Measurements from ENCODE around the gene CCND3. TPM values are rescaled to one million over a fixed set of nuclear protein-coding genes. Genes with fewer than 3 reads are reported as not detected.

CCND3 gene
- 14.6 TPM for polyA plus RNA-seq (2013, experiment 1 of 4)
- 11.2 TPM for polyA plus RNA-seq (2013, experiment 2 of 4)
- 11.7 TPM for polyA plus RNA-seq (2013, experiment 3 of 4)
- polyA plus RNA-seq (2013, experiment 4 of 4): 11.9 TPM

GRCh38 chr6:41941280-41942066 is at the start of gene CCND3:
TSS of gene CCND3 (minus strand) at chr6:41941808. CDS start at chr6:41941649, 159 bp downstream.
- no peak within 1 kb of the TSS for H3K27ac ChIP-seq (ENCODE audit: insufficient read depth, low read depth, low read length, poor library complexity, severe bottlenecking)
- peak within 1 kb of the TSS; percentile 70 for H3K4me3 ChIP-seq (ENCODE audit: insufficient read depth, low read depth, low read length)
- no peaks in the 10 kb centered on the region for H3K9me3 ChIP-seq (ENCODE audit: control insufficient read depth, low read length)
- H3K4me1 ChIP-seq (ENCODE audit: control insufficient read depth, insufficient read depth, low read length): peaks cover 21% of the 10 kb centered on the region
- WGBS, 2 experiments: 0% methylated on average over 87 of the region's 87 CpGs
- H3K27me3 ChIP-seq (ENCODE audit: control insufficient read depth, insufficient read depth, low read length, poor library complexity, severe bottlenecking): peaks cover 17% of the 10 kb centered on the region
- H3K36me3 ChIP-seq (ENCODE audit: control insufficient read depth, insufficient read depth, low read length): no peaks in the 10 kb centered on the region

DNA sequence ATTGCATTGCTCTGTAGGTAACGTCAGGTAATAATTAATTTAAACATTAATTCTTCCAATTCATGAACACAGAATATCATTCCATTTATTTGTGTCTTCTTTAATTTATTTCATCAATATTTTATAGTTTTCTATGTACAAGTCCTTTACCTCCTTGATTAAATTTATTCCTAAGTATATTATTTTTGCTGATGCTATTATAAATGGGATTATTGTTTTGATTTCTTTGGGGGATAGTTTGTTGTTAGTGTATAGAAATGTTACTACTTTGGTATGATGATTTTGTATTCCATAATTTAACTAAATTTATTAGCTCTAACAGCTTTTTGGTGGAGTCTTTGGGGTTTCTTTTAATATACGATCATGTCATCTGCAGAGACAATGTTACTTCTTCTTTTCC is 44.7 kb upstream of the CCND3 start:
- Histone ChIP-seq H3K9me3 (ENCODE audit: control insufficient read depth, low read length) (no peaks in the 10 kb centered on the region), H3K36me3 (ENCODE audit: control insufficient read depth, insufficient read depth, low read length) (no peaks in the 10 kb centered on the region), H3K27ac (ENCODE audit: insufficient read depth, low read depth, low read length, poor library complexity, severe bottlenecking) (no peak overlapping the region), H3K27me3 (ENCODE audit: control insufficient read depth, insufficient read depth, low read length, poor library complexity, severe bottlenecking) (no peaks in the 10 kb centered on the region), H3K4me3 (ENCODE audit: insufficient read depth, low read depth, low read length) (no peak overlapping the region), H3K4me1 (ENCODE audit: control insufficient read depth, insufficient read depth, low read length) (no peaks in the 10 kb centered on the region)
- no CpG with 5 or more reads among the region's 2 CpGs for WGBS, 2 experiments

- H3K27me3 ChIP-seq (ENCODE audit: control insufficient read depth, insufficient read depth, low read length, poor library complexity, severe bottlenecking): no peaks in the 10 kb centered on the region
- no peaks in the 10 kb centered on the region for H3K9me3 ChIP-seq (ENCODE audit: control insufficient read depth, low read length)
- no peak overlapping the region for H3K27ac ChIP-seq (ENCODE audit: insufficient read depth, low read depth, low read length, poor library complexity, severe bottlenecking)
- WGBS, 2 experiments: 58 to 80% methylated on average over 3 to 4 of the region's 4 CpGs
- no peak overlapping the region for H3K4me3 ChIP-seq (ENCODE audit: insufficient read depth, low read depth, low read length)
- no peaks in the 10 kb centered on the region for H3K4me1 ChIP-seq (ENCODE audit: control insufficient read depth, insufficient read depth, low read length)
- H3K36me3 ChIP-seq (ENCODE audit: control insufficient read depth, insufficient read depth, low read length): no peaks in the 10 kb centered on the region
Measured at GRCh38 chr6:41984623-41985022, 43.0 kb upstream of the CCND3 start.

GRCh38 chr6:41976794-41977484 is 35.3 kb upstream of the CCND3 start:
- H3K36me3 ChIP-seq (ENCODE audit: control insufficient read depth, insufficient read depth, low read length): no peaks in the 10 kb centered on the region
- no peaks in the 10 kb centered on the region for H3K27me3 ChIP-seq (ENCODE audit: control insufficient read depth, insufficient read depth, low read length, poor library complexity, severe bottlenecking)
- H3K27ac ChIP-seq (ENCODE audit: insufficient read depth, low read depth, low read length, poor library complexity, severe bottlenecking): no peak overlapping the region
- no peak overlapping the region for H3K4me3 ChIP-seq (ENCODE audit: insufficient read depth, low read depth, low read length)
- 66 to 70% methylated on average over 9 of the region's 9 CpGs for whole genome bisulfite sequencing, 2 experiments
- H3K4me1 ChIP-seq (ENCODE audit: control insufficient read depth, insufficient read depth, low read length): no peaks in the 10 kb centered on the region
- no peaks in the 10 kb centered on the region for H3K9me3 ChIP-seq (ENCODE audit: control insufficient read depth, low read length)

- Histone ChIP-seq H3K36me3 (ENCODE audit: control insufficient read depth, insufficient read depth, low read length) (no peaks in the 10 kb centered on the region), H3K4me1 (ENCODE audit: control insufficient read depth, insufficient read depth, low read length) (no peaks in the 10 kb centered on the region), H3K9me3 (ENCODE audit: control insufficient read depth, low read length) (no peaks in the 10 kb centered on the region), H3K4me3 (ENCODE audit: insufficient read depth, low read depth, low read length) (no peak overlapping the region), H3K27ac (ENCODE audit: insufficient read depth, low read depth, low read length, poor library complexity, severe bottlenecking) (no peak overlapping the region), H3K27me3 (ENCODE audit: control insufficient read depth, insufficient read depth, low read length, poor library complexity, severe bottlenecking) (no peaks in the 10 kb centered on the region)
- 93 to 94% methylated on average over 4 of the region's 4 CpGs for WGBS, 2 experiments
Measured at GRCh38 chr6:41975276-41975675, 33.7 kb upstream of the CCND3 start.

GRCh38 chr6:41974281-41974825 is 32.7 kb upstream of the CCND3 start:
- no peaks in the 10 kb centered on the region for H3K27me3 ChIP-seq (ENCODE audit: control insufficient read depth, insufficient read depth, low read length, poor library complexity, severe bottlenecking)
- H3K4me3 ChIP-seq (ENCODE audit: insufficient read depth, low read depth, low read length): no peak overlapping the region
- 91 to 92% methylated on average over 4 to 5 of the region's 5 CpGs for WGBS, 2 experiments
- H3K9me3 ChIP-seq (ENCODE audit: control insufficient read depth, low read length): no peaks in the 10 kb centered on the region
- no peak overlapping the region for H3K27ac ChIP-seq (ENCODE audit: insufficient read depth, low read depth, low read length, poor library complexity, severe bottlenecking)
- H3K36me3 ChIP-seq (ENCODE audit: control insufficient read depth, insufficient read depth, low read length): no peaks in the 10 kb centered on the region
- no peaks in the 10 kb centered on the region for H3K4me1 ChIP-seq (ENCODE audit: control insufficient read depth, insufficient read depth, low read length)

DNA sequence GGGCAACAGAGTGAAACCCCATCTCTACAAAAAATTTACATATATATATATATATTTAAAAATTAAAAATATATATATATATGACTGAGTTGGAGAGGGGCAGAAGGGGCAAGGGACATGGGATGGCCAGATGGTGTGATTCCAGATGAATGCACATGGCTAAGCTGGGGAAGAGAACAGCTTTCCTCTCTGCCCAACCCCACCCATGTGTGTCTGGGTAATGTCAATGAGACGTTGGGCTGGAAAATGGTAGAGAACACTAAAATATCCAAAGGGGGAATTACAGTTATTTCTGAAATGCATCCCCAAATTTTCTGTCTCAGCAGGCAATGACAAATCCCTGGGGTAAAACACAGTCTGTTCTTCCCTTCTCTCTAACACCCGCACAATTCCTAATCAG is 31.2 kb upstream of the CCND3 start:
- no peaks in the 10 kb centered on the region for H3K9me3 ChIP-seq (ENCODE audit: control insufficient read depth, low read length)
- no peak overlapping the region for H3K27ac ChIP-seq (ENCODE audit: insufficient read depth, low read depth, low read length, poor library complexity, severe bottlenecking)
- H3K27me3 ChIP-seq (ENCODE audit: control insufficient read depth, insufficient read depth, low read length, poor library complexity, severe bottlenecking): no peaks in the 10 kb centered on the region
- no peaks in the 10 kb centered on the region for H3K4me1 ChIP-seq (ENCODE audit: control insufficient read depth, insufficient read depth, low read length)
- H3K4me3 ChIP-seq (ENCODE audit: insufficient read depth, low read depth, low read length): no peak overlapping the region
- WGBS, 2 experiments: 86 to 88% methylated on average over 2 of the region's 2 CpGs
- no peaks in the 10 kb centered on the region for H3K36me3 ChIP-seq (ENCODE audit: control insufficient read depth, insufficient read depth, low read length)

DNA sequence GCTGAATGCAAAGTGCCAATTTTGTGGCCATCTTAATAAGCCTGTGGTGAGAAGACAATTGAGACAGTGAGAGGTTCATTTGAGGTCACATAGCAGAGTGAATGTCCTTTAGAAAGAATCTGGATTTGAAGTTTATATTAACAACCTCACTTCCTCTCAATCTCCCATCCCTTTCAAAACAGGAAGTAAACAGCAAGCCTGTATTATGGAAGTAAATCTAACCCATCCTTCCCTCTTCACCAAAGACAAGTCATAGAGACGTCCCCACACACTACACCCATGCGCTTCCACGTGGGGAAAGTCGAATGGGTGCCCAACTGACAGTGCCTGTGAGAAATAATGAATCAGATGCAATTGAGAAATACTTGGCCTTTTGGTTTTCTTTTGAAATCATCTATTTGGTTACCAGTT is 28.8 kb upstream of the CCND3 start:
- WGBS, 2 experiments: 77 to 87% methylated on average over 4 of the region's 4 CpGs
- Histone ChIP-seq H3K9me3 (ENCODE audit: control insufficient read depth, low read length) (no peaks in the 10 kb centered on the region), H3K4me1 (ENCODE audit: control insufficient read depth, insufficient read depth, low read length) (peaks cover 13% of the 10 kb centered on the region), H3K27me3 (ENCODE audit: control insufficient read depth, insufficient read depth, low read length, poor library complexity, severe bottlenecking) (no peaks in the 10 kb centered on the region), H3K27ac (ENCODE audit: insufficient read depth, low read depth, low read length, poor library complexity, severe bottlenecking) (no peak overlapping the region), H3K4me3 (ENCODE audit: insufficient read depth, low read depth, low read length) (no peak overlapping the region), H3K36me3 (ENCODE audit: control insufficient read depth, insufficient read depth, low read length) (no peaks in the 10 kb centered on the region)

- H3K27ac ChIP-seq (ENCODE audit: insufficient read depth, low read depth, low read length, poor library complexity, severe bottlenecking): no peak overlapping the region
Measured at GRCh38 chr6:41967312-41968287, 26.0 kb upstream of the CCND3 start.

More at GRCh38 chr6:41967312-41968287, 26.0 kb upstream of the CCND3 start:
- H3K4me1 ChIP-seq (ENCODE audit: control insufficient read depth, insufficient read depth, low read length): peaks cover 17% of the 10 kb centered on the region
- H3K27me3 ChIP-seq (ENCODE audit: control insufficient read depth, insufficient read depth, low read length, poor library complexity, severe bottlenecking): no peaks in the 10 kb centered on the region
- WGBS, 2 experiments: 83 to 84% methylated on average over 7 of the region's 7 CpGs
- no peaks in the 10 kb centered on the region for H3K9me3 ChIP-seq (ENCODE audit: control insufficient read depth, low read length)
- H3K36me3 ChIP-seq (ENCODE audit: control insufficient read depth, insufficient read depth, low read length): no peaks in the 10 kb centered on the region
- H3K4me3 ChIP-seq (ENCODE audit: insufficient read depth, low read depth, low read length): no peak overlapping the region

All from ectodermal cell (in vitro differentiated cells).